GM12878 (cell line): ENCODE measurements around the gene ADAMTS18. TPM values are rescaled to one million over a fixed set of nuclear protein-coding genes. Genes with fewer than 3 reads are reported as not detected.

Source experiments
- ATAC-seq: fragments of 200-7000 bp; cut with Tn5 transposase; 3 replicates; pipeline ENCODE4 v1.9.1; 2020; ENCODE audit warnings: mild to moderate bottlenecking, moderate library complexity
- BruUV-seq: library from RNA; stranded (reverse); fragments of 400-500 nt; replicated peaks from 2 replicates; lab custom pipeline; 2021; lab: Mats Ljungman, UMichigan
- CTCF ChIA-PET: fragments of 300-600 bp; sonication (Branson Sonifier 250); formaldehyde crosslinking; extraction: SDS; loops from one replicate; lab custom pipeline; 2021; ENCODE audit warnings: inconsistent platforms; lab: Yijun Ruan, JAX
- POLR2A ChIA-PET: fragments of 350-600 bp; formaldehyde crosslinking; extraction: SDS; loops from one replicate; lab custom pipeline; 2021; ENCODE audit warnings: inconsistent platforms; lab: Charles Lee
- RAD21 ChIA-PET: fragments of 300-600 bp; sonication (Branson Sonifier 250); formaldehyde crosslinking; loops from one replicate; lab custom pipeline; 2023; ENCODE audit warnings: antibody characterized with exemption; ENCODE audit not compliant: unreplicated experiment; lab: Charles Lee
- SMC1A ChIA-PET: fragments of 300-600 bp; sonication (Branson Sonifier 250); formaldehyde crosslinking; loops from one replicate; lab custom pipeline; 2023; ENCODE audit not compliant: unreplicated experiment, uncharacterized antibody; lab: Charles Lee
- DNase-seq: peaks from one replicate; pipeline ENCODE4 v3.0.0-alpha.2; 2011; ENCODE audit warnings: low read depth, low spot score
- FAIRE-seq: peaks from 3 replicates; lab custom pipeline; 2011; peaks lifted over from hg19 to GRCh38; lab: Jason Lieb, UNC
- H2AFZ ChIP-seq: 2 replicates; pipeline ENCODE4 v1.6.0; 2011; ENCODE audit warnings: low read depth, low read length, control low read depth; ENCODE audit not compliant: control insufficient read depth
- H3K27ac ChIP-seq: 2 replicates; pipeline ENCODE4 v1.5.1; 2011; ENCODE audit warnings: control low read depth; ENCODE audit not compliant: control insufficient read depth, insufficient read depth
- H3K27me3 ChIP-seq, 2 experiments: replicated peaks in 1 of 2; 2 replicates each; pipeline versions ENCODE4 v1.6.0 to v1.6.1; 2011; ENCODE audit warnings: low read length in 1 of 2; ENCODE audit not compliant: control insufficient read depth in 2 of 2, insufficient read depth in 2 of 2
- H3K36me3 ChIP-seq, 2 experiments: 2 replicates each; pipeline ENCODE4 v1.5.1; 2011; ENCODE audit warnings: low read length in 1 of 2; ENCODE audit not compliant: control insufficient read depth in 2 of 2, insufficient read depth in 2 of 2
- H3K4me1 ChIP-seq: 2 replicates; pipeline ENCODE4 v1.6.1; 2011; ENCODE audit warnings: mild to moderate bottlenecking, low read length, moderate library complexity, mixed read lengths; ENCODE audit not compliant: control insufficient read depth, insufficient read depth
- H3K4me2 ChIP-seq: 2 replicates; pipeline ENCODE4 v1.6.0; 2011; ENCODE audit warnings: control low read depth; ENCODE audit not compliant: control insufficient read depth, insufficient read depth
- H3K4me3 ChIP-seq: fragments of 200-600 bp; sonication (generic); 2 replicates; pipeline ENCODE4 v1.5.1; 2016
- H3K79me2 ChIP-seq: 2 replicates; pipeline ENCODE4 v1.6.0; 2011; ENCODE audit warnings: low read length; ENCODE audit not compliant: control insufficient read depth, insufficient read depth
- H3K9ac ChIP-seq: 2 replicates; pipeline ENCODE4 v1.8.0; 2011; ENCODE audit warnings: low read length, control low read depth, mixed read lengths; ENCODE audit not compliant: control insufficient read depth, insufficient read depth
- H3K9me3 ChIP-seq: replicated peaks from 3 replicates; pipeline ENCODE4 v1.5.1; 2011; ENCODE audit warnings: mild to moderate bottlenecking, low read length; ENCODE audit not compliant: control insufficient read depth, insufficient read depth
- H4K20me1 ChIP-seq: 2 replicates; pipeline ENCODE4 v1.6.0; 2011; ENCODE audit not compliant: control insufficient read depth, insufficient read depth
- BCLAF1 ChIP-seq: fragments of 450-650 bp; IDR thresholded peaks from 2 replicates; pipeline ENCODE4 v1.6.1; 2017; ENCODE audit warnings: antibody characterized with exemption, mild to moderate bottlenecking, moderate library complexity
- CBX3 ChIP-seq: fragments of 200-600 bp; sonication (generic); IDR thresholded peaks from 2 replicates; pipeline ENCODE4 v1.6.1; 2016; ENCODE audit warnings: low read depth, borderline replicate concordance
- MAX ChIP-seq: IDR thresholded peaks from 2 replicates; pipeline ENCODE4 v1.6.1; 2012; ENCODE audit warnings: low read depth, low read length, improper control_type of control experiment
- MTA2 ChIP-seq: fragments of 450-650 bp; IDR thresholded peaks from 2 replicates; pipeline ENCODE4 v1.6.1; 2016; ENCODE audit warnings: low read depth, mild to moderate bottlenecking, moderate library complexity
- NR2C1 ChIP-seq: fragments of 450-650 bp; IDR thresholded peaks from 2 replicates; pipeline ENCODE4 v1.6.1; 2017; ENCODE audit warnings: antibody characterized with exemption, mild to moderate bottlenecking, moderate library complexity
- SUZ12 ChIP-seq: fragments of 200-600 bp; sonication (generic); IDR thresholded peaks from one replicate; pipeline ENCODE4 v1.6.1; 2018; ENCODE audit warnings: antibody characterized with exemption, mild to moderate bottlenecking; ENCODE audit not compliant: unreplicated experiment
- TCF12 ChIP-seq: IDR thresholded peaks from 2 replicates; pipeline ENCODE4 v1.6.1; 2011; ENCODE audit warnings: low read depth, mild to moderate bottlenecking, low read length
- ZZZ3 ChIP-seq: IDR thresholded peaks from 2 replicates; pipeline ENCODE4 v1.6.1; 2011; ENCODE audit warnings: low read depth; ENCODE audit not compliant: control insufficient read depth, insufficient read length
- WGBS: methylation state at CpG from one replicate; pipeline ENCODE4 v1.1.6; 2016; ENCODE audit warnings: low lambda C conversion rate; ENCODE audit not compliant: insufficient replicate concordance, insufficient coverage; ENCODE audit errors: missing lambda C conversion rate; 5-methylcytosine and 5-hydroxymethylcytosine counted together
- in situ Hi-C: fragments of 300-500 bp; cut with MboI; formaldehyde crosslinking; loops from 9 replicates; pipeline ENCODE4 v1.14.3; 2018; ENCODE audit warnings: mixed read lengths
- intact Hi-C: fragments of 100-400 bp; cut with micrococcal nuclease; formaldehyde crosslinking; loops from one replicate; pipeline ENCODE4 v1.14.2; 2022; ENCODE audit not compliant: unreplicated experiment
- polyA plus RNA-seq, 11 experiments: library from polyadenylated mRNA; depleted of rRNA in 4 of 11; unstranded in 6 of 11; stranded (reverse) in 5 of 11; fragments of >200 nt; fragmentation: Nextera tagmentation in 4 of 11; fragmentation: Illumina TruSeq in 1 of 11; extraction: Ambion mirVana in 4 of 11; extraction: Trizol in 1 of 11; gene quantifications; 1 replicate in 1 of 11; 2 replicates in 10 of 11; pipeline versions ENCODE4 v1.2.1 to v1.2.3, GENCODE V29; 2011 to 2016; ENCODE audit warnings: inconsistent platforms in 2 of 11, missing spikeins in 2 of 11, low read depth in 1 of 11
- total RNA-seq, 4 experiments: library from RNA; depleted of rRNA in 3 of 4; stranded (reverse); fragments of >200 nt in 3 of 4; fragmentation: Illumina TruSeq in 1 of 4; extraction: Trizol in 1 of 4; gene quantifications; 2 replicates each; pipeline versions ENCODE4 v1.2.1 to v1.2.3, GENCODE V29; 2013 to 2021

ADAMTS18 gene
- total and polyA plus RNA-seq, 10 of the 15 experiments (the other 5 are each of a cell fraction or from before 2014, with no cell fraction given) = not detected

- TF ChIP-seq SUZ12 = no peak
- no peak for TF ChIP-seq BCLAF1
- TF ChIP-seq ZZZ3 = no peak
- TF ChIP-seq NR2C1 = no peak
- TF ChIP-seq MTA2 = no peak
- no peak for TF ChIP-seq CBX3
- no peak for TF ChIP-seq TCF12
- no peak for TF ChIP-seq MAX
- Histone ChIP-seq H3K9me3 (no peaks in the 10 kb centered on the region), H3K4me2 (no peak overlapping the region), H3K4me1 (no peaks in the 10 kb centered on the region), H3K79me2 (no peaks in the 10 kb centered on the region), H3K4me3 (no peak overlapping the region), H3K27me3 (peaks cover 0 to 2% of the 10 kb centered on the region in 2 experiments; a peak in 1 of 4 replicates), H2AFZ (no peak overlapping the region), H4K20me1 (no peaks in the 10 kb centered on the region), H3K27ac (no peak overlapping the region), H3K9ac (no peak overlapping the region), H3K36me3 (no peaks in the 10 kb centered on the region)
- POLR2A ChIA-PET = no interaction called here
- RAD21 ChIA-PET = no interaction called here
- 0% methylated on average over 1 of the region's 1 CpG for WGBS
- SMC1A ChIA-PET = no interaction called here
- in situ Hi-C loops (no loop called here), intact Hi-C loops (no loop called here)
- CTCF ChIA-PET = no interaction called here
- DNase-seq = no peak
- ATAC-seq = no peak
- FAIRE-seq = no peak
- BruUV-seq = no TSS peak
These were observed 35.8 kb downstream of the ADAMTS18 start for GRCh38 chr16:77399066-77399465.
